Loucy (cell line): ENCODE data around the gene SLC35G6.

ENCODE experiments used
- H2AFZ ChIP-seq: fragments of 200-600 bp; sonication (generic); 2 replicates; pipeline ENCODE4 v1.6.0; 2016; ENCODE audit warnings: antibody characterized with exemption, mild to moderate bottlenecking, low read length, moderate library complexity
- H3F3A ChIP-seq: fragments of 200-600 bp; 2 replicates; pipeline ENCODE4 v1.6.0; 2016; ENCODE audit warnings: antibody characterized with exemption, low read depth, mild to moderate bottlenecking
- H3K27me3 ChIP-seq: fragments of 200-600 bp; sonication (generic); 2 replicates; pipeline ENCODE4 v1.6.1; 2014; ENCODE audit warnings: low read length, mild to moderate bottlenecking; ENCODE audit not compliant: insufficient read depth, poor library complexity, severe bottlenecking
- H3K36me3 ChIP-seq: fragments of 200-600 bp; sonication (generic); 2 replicates; pipeline ENCODE4 v1.6.1; 2016; ENCODE audit warnings: low read length; ENCODE audit not compliant: insufficient read depth
- H3K4me1 ChIP-seq: fragments of 200-600 bp; sonication (generic); 2 replicates; pipeline ENCODE4 v1.5.1; 2014; ENCODE audit warnings: low read length, mild to moderate bottlenecking; ENCODE audit not compliant: insufficient read depth, poor library complexity, severe bottlenecking
- H3K4me2 ChIP-seq: fragments of 200-600 bp; sonication (generic); 2 replicates; pipeline ENCODE4 v1.6.0; 2014; ENCODE audit warnings: antibody characterized with exemption, low read length, low read depth, mild to moderate bottlenecking; ENCODE audit not compliant: poor library complexity, severe bottlenecking
- H3K4me3 ChIP-seq: fragments of 200-600 bp; sonication (generic); 2 replicates; pipeline ENCODE4 v1.5.1; 2014; ENCODE audit warnings: low read length, mild to moderate bottlenecking, mixed read lengths; ENCODE audit not compliant: poor library complexity, severe bottlenecking
- H3K79me2 ChIP-seq: fragments of 200-600 bp; sonication (generic); 2 replicates; pipeline ENCODE4 v1.6.1; 2014; ENCODE audit warnings: low read length; ENCODE audit not compliant: insufficient read depth
- H3K9ac ChIP-seq: fragments of 200-600 bp; sonication (generic); 2 replicates; pipeline ENCODE4 v1.6.0; 2014; ENCODE audit warnings: mild to moderate bottlenecking, low read depth, low read length, moderate library complexity; ENCODE audit not compliant: poor library complexity, severe bottlenecking
- H3K9me2 ChIP-seq: fragments of 200-600 bp; sonication (generic); replicated peaks from 2 replicates; pipeline ENCODE4 v1.6.1; 2016; ENCODE audit warnings: low read depth, low read length, mixed read lengths
- H3K9me3 ChIP-seq: fragments of 200-600 bp; sonication (generic); 2 replicates; pipeline ENCODE4 v1.6.1; 2014; ENCODE audit warnings: mild to moderate bottlenecking, antibody characterized with exemption, low read length, low read depth; ENCODE audit not compliant: insufficient read depth
- H4K20me1 ChIP-seq: fragments of 200-600 bp; sonication (generic); 2 replicates; pipeline ENCODE4 v1.6.0; 2014; ENCODE audit warnings: antibody characterized with exemption, low read length, mild to moderate bottlenecking; ENCODE audit not compliant: insufficient read depth, poor library complexity, severe bottlenecking
- CTCF ChIP-seq: fragments of 200-600 bp; sonication (generic); conservative IDR thresholded peaks from 2 replicates; pipeline ENCODE4 v1.5.1; 2014; ENCODE audit warnings: mild to moderate bottlenecking, antibody characterized with exemption, low read length
- EZH2phosphoT487 ChIP-seq: fragments of 200-600 bp; IDR thresholded peaks from 2 replicates; pipeline ENCODE4 v1.6.1; 2018; ENCODE audit warnings: antibody characterized with exemption, mild to moderate bottlenecking, moderate library complexity, borderline replicate concordance

The SLC35G6 gene

GRCh38 chr17:7512824-7513540, 31.7 kb downstream of the SLC35G6 start:
- no peak overlapping the region for H2AFZ ChIP-seq
- no peaks in the 10 kb centered on the region for H3K79me2 ChIP-seq
- TF ChIP-seq EZH2phosphoT487 (no peak), CTCF (no peak)
- H3K4me1 ChIP-seq, result no peaks in the 10 kb centered on the region
- H3F3A ChIP-seq, result peaks cover 9% of the 10 kb centered on the region; the same call in 1 of the 2 replicates
- H3K9ac ChIP-seq, result no peak overlapping the region
- H4K20me1 ChIP-seq, result peaks cover 31% of the 10 kb centered on the region
- H3K27me3 ChIP-seq, result no peaks in the 10 kb centered on the region
- H3K36me3 ChIP-seq, result peaks cover 67% of the 10 kb centered on the region
- H3K9me3 ChIP-seq, result no peaks in the 10 kb centered on the region
- no peak overlapping the region for H3K4me3 ChIP-seq
- no peaks in the 10 kb centered on the region for H3K9me2 ChIP-seq
- H3K4me2 ChIP-seq, result no peak overlapping the region

GRCh38 chr17:7513850-7514419, 32.7 kb downstream of the SLC35G6 start:
- Histone ChIP-seq H3K4me1 (no peaks in the 10 kb centered on the region), H3K79me2 (no peaks in the 10 kb centered on the region), H3K27me3 (no peaks in the 10 kb centered on the region), H3K4me3 (no peak overlapping the region), H2AFZ (no peak overlapping the region), H3F3A (peaks cover 9% of the 10 kb centered on the region; the same call in 1 of the 2 replicates), H3K36me3 (peaks cover 57% of the 10 kb centered on the region), H4K20me1 (peaks cover 28% of the 10 kb centered on the region), H3K9me3 (no peaks in the 10 kb centered on the region), H3K9me2 (no peaks in the 10 kb centered on the region), H3K4me2 (no peak overlapping the region), H3K9ac (no peak overlapping the region)
- TF ChIP-seq CTCF, result no peak
- TF ChIP-seq EZH2phosphoT487, result no peak

- H4K20me1 ChIP-seq, result peaks cover 22% of the 10 kb centered on the region
- no peaks in the 10 kb centered on the region for H3K27me3 ChIP-seq
- no peak overlapping the region for H2AFZ ChIP-seq
- H3K9ac ChIP-seq, result no peak overlapping the region
- H3K79me2 ChIP-seq, result no peaks in the 10 kb centered on the region
- peaks cover 36% of the 10 kb centered on the region; the same call in 1 of the 2 replicates for H3K36me3 ChIP-seq
- no peak overlapping the region for H3K4me3 ChIP-seq
- TF ChIP-seq EZH2phosphoT487, result no peak
- no peak for TF ChIP-seq CTCF
- peaks cover 9% of the 10 kb centered on the region; the same call in 1 of the 2 replicates for H3F3A ChIP-seq
- no peaks in the 10 kb centered on the region for H3K9me2 ChIP-seq
- H3K9me3 ChIP-seq, result no peaks in the 10 kb centered on the region
- H3K4me2 ChIP-seq, result no peak overlapping the region
- H3K4me1 ChIP-seq, result no peaks in the 10 kb centered on the region
Measured at GRCh38 chr17:7515911-7516610, 34.8 kb downstream of the SLC35G6 start.
